Measurements from ENCODE around the gene LPIN3.

LPIN3 gene

GRCh38 chr20:41408156-41408794 lies 67.7 kb downstream of the LPIN3 start:
- no peak overlapping the region for H3K27ac ChIP-seq
- no peak for TF ChIP-seq CTCF (conservative IDR thresholded peaks at IDR 0.05)
- TF ChIP-seq ZFX (IDR thresholded peaks at IDR 0.05): no peak

- no peak for TF ChIP-seq CTCF (conservative IDR thresholded peaks at IDR 0.05)
- TF ChIP-seq ZFX (IDR thresholded peaks at IDR 0.05): no peak
- H3K27ac ChIP-seq: no peak overlapping the region
Observed at GRCh38 chr20:41408986-41409385, 68.4 kb downstream of the LPIN3 start.
